Keratinocyte (primary cell): ENCODE data around the gene TIE1.

Experiments
- CTCF ChIP-seq, 3 experiments: IDR thresholded peaks in 1 of 3; conservative IDR thresholded peaks in 1 of 3; optimal IDR thresholded peaks in 1 of 3; 2 replicates in 2 of 3; 3 replicates in 1 of 3; pipeline versions ENCODE3 to v1.5.1; 2011; ENCODE audit warnings: low read length in 3 of 3, mild to moderate bottlenecking in 3 of 3, moderate library complexity in 2 of 3, control low read depth in 1 of 3, inconsistent platforms in 1 of 3; ENCODE audit not compliant: insufficient read depth in 2 of 3; ENCODE audit errors: extremely low read depth in 1 of 3
- EZH2 ChIP-seq: IDR thresholded peaks from one replicate; pipeline ENCODE4 v1.6.1; 2012; ENCODE audit warnings: inconsistent platforms, mild to moderate bottlenecking, low read length, moderate library complexity

GRCh38 chr1:43352881-43353280 lies 52.1 kb downstream of the TIE1 start:
- TF ChIP-seq CTCF (optimal IDR thresholded peaks at IDR 0.05 in 1 of 3, IDR thresholded peaks at IDR 0.05 in 1 of 3, conservative IDR thresholded peaks at IDR 0.05 in 1 of 3; ENCODE audit: extremely low read depth in 1 of 3, insufficient read depth in 2 of 3, low read length in 3 of 3) (no peak), EZH2 (no peak)
